ENCODE measurements around the gene AHDC1.
"Not testable (repeated sequence)": the region's sequence is repeated elsewhere in the genome, so short reads cannot be mapped to it uniquely, and the experiment has no call there.

Gene AHDC1

GRCh38 chr1:27632387-27633297, 28.7 kb upstream of the AHDC1 start:
- DNase-seq, result peak; percentile 49

DNA sequence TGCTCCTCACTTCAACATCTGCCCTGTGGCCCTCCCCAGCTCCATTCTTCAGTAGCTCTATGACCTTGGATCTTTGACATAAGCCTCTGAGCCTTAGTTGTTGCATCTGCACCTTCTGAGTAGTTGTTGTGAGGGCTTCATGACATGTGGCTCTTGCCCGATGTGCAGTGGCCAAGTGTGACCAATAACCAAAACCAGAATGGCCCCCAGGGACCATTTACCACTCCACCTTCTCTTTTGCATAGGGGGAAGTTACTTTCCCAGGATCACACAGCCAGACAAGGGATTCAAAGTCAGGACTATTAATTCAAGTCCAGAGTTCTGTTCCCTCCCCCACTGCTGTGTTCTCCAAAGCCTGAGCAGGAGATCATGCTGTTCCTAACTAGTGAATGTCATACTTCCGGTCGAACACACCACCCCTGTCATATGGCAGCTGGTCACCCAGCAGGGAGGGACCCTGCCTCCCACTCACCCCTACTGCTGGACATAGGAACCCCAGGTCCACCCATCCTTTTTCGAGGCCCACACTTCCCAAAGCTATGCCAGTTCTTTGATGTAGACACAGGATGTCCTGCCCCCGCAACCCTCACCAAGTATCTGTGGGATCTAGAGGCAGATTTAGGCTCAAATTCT, 27.0 kb upstream of the AHDC1 start:
- no peak for DNase-seq

DNA sequence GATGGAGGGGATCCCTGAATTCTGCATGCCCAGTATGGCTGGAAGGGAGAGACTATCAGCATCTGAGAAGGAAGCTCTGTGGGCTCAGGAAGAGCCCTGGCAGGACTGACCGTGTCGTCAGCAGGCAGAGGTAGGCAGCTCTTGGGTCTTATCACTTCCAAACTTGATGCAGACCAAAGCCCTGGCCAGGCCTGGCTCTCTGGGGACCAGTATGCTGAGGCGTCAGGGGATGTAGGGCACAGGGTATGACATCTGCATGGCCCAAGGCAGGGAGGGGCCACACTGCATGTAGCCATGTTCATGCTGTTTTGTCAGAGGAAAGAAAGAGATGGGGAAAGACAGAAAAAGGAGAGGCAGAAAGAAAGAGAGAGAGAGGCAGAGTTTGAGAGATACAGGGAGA, 24.8 kb upstream of the AHDC1 start:
- DNase-seq, result no peak

GRCh38 chr1:27627733-27628132, 23.8 kb upstream of the AHDC1 start:
- DNase-seq, result not testable (repeated sequence)

DNA sequence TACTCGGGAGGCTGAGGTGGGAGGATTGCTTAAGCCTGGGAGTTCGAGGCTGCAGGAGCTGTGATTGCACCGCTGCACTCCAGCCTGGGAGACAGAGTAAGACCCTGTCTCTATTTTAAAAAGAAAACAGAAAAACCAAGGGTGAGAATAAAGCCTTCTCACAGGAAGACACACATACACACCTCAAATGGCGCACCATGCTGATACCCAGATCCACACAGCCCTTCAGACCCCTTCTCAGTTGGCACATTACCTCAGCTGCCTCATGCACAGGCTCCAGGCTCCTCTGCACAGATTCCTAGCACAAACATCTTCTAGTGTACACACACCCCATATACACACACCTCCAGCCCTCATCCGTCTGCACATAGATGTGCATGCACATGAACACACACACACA, 23.1 kb upstream of the AHDC1 start:
- DNase-seq, result no peak

DNA sequence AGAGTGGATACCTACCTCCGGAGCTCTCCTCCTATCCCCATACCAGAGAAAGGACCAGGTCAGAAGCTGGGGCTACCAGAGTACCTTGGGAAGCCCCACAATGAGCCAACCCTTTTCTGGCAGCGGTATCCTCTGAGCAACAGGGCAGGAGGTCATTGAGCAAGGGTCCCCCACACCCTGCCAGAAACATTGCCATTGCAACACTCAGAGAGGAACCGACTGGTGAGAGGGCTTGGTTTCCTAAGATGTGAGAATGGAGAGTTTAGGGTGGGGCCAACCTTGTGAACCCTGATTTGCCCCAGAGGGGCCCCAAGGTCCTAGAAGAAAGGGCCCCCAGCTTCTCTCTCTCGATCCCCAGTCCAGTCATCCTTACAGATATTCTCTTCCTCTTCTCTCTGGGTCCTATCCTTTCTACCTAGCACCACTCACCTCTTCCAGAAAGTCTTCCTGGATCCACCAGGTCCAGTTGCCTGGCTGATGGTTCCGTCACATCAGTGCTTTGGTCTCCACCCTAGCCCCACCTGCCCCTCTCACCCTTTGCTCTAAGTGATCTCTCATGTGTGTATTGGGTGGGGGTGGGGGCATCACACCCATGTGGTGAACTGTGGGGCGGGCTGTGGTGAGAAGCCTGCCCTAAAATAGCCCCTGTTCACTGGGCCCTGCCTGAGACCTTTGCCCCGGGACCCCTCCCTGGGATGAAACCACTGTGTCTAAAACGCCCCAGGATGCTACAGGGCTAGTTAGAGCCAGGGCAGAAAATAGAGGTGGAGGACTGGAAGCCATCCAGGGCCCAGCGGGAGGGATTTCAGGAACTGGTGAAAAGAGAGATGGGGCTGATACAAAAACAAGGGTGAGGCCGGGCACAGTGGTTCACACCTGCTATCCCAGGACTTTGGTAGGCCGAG, 22.3 kb upstream of the AHDC1 start:
- peak; percentile 33 for DNase-seq

DNA sequence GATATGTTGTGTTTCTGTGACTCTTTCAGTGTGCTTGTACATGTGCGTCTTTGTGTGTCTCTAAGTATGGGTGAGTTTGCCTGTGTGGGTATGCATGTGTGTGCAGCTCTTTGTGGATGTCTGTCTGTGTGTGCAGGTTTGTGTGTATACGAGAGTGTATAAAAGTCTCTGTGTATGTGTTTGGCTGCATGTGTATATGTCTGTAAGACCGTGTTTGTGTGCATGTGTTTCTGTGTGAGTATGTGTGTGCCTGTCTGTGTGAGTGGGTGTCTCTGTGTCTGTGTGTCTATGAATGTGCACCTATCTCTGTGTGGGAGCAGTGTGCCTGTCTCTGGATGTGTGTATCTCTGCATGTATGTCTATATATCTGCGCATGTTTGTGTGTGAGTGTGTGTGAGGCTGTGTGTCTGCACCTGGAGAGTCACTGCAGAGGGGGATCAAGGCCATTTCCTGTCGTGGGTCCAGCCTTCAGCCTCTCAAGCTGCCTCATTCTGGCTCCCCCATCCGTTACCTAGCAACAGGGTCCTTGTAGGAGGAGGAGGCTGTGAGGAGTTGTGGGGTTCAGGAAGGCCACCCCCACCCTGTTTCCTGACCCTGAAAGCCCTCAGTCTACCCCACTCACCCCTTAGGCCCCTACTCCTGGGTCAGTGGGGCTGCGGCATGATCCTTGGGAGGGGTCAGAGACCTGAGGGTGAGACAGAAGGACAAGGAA, 20.7 kb upstream of the AHDC1 start:
- DNase-seq, result no peak

- no peak for DNase-seq
Measured at GRCh38 chr1:27623327-27624212, 19.6 kb upstream of the AHDC1 start.

- DNase-seq, result no peak
Measured at GRCh38 chr1:27622828-27623227, 18.9 kb upstream of the AHDC1 start.

GRCh38 chr1:27621051-27621920, 17.3 kb upstream of the AHDC1 start:
- no peak for DNase-seq

DNA sequence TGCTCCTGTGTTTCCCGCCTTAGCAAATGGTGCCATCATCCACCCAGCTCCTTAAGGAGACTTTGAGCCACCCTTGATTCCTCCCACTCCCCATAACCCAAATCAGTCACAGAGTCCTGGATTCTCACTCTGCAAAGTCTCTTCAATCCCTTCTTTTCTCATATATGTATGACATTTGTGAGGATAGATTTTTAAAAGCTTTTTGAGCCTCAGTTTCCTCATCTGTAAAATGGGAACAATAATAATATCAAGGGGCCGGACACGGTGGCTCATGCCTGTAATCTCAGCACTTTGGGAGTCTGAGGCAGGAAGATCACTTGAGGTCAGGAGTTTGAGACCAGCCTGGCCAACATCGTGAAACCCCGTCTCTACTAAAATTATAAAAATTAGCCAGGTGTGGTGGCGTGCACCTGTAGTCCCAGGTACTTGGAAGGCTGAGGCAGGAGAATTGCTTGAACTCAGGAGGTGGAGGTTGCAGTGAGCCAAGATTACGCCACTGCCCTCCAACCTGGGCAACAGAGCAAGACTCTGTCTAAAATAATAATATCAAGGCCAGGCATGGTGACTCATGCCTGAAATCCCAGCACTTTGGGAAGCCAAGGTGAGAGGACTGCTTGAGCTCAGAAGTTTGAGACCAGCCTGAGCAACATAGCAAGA, 16.0 kb upstream of the AHDC1 start:
- DNase-seq, result not testable (repeated sequence)

GRCh38 chr1:27618341-27619082, 14.6 kb upstream of the AHDC1 start:
- peak; percentile 75 for DNase-seq

DNA sequence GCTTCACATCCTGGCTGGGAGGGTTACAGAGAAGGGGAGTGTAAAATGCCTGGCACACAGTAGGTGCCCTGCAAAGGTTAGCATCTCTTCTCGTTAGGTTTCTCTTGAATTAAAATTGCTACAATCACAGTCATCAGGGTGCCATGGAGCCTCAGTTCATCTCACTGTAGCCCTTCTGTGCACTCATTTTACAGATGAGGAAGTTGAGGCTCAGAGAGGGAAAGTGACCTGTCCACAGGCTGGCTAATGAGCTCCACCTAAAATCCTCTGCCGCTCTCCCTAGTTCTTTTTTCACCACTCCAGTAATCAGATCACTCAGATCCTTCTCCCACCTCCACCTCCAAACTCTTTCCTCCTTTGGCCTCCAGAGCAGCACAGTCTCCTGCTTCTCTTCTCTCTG, 13.5 kb upstream of the AHDC1 start:
- DNase-seq, result no peak

DNA sequence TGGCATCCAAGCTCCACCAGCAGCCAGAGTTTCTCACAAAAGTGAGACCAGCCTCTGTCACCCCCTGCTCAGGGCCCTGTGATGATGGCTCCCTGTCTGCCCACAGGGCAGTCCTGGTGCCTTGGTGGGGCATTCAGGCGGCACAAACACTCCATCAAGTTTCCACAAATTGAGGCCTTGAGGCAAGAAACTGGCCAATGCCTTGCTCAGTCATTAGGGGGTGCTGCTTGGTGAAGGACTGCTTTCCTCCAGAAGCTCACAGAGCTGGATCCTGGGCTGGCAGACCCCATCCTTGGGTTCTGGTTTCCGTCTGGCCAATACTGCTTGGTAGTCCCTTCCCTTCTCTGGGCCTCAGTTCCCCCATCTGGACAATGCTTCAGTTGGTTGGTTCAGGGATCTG, 12.5 kb upstream of the AHDC1 start:
- DNase-seq, result no peak

- no peak for DNase-seq
Measured at GRCh38 chr1:27615346-27616192, 11.6 kb upstream of the AHDC1 start.

DNA sequence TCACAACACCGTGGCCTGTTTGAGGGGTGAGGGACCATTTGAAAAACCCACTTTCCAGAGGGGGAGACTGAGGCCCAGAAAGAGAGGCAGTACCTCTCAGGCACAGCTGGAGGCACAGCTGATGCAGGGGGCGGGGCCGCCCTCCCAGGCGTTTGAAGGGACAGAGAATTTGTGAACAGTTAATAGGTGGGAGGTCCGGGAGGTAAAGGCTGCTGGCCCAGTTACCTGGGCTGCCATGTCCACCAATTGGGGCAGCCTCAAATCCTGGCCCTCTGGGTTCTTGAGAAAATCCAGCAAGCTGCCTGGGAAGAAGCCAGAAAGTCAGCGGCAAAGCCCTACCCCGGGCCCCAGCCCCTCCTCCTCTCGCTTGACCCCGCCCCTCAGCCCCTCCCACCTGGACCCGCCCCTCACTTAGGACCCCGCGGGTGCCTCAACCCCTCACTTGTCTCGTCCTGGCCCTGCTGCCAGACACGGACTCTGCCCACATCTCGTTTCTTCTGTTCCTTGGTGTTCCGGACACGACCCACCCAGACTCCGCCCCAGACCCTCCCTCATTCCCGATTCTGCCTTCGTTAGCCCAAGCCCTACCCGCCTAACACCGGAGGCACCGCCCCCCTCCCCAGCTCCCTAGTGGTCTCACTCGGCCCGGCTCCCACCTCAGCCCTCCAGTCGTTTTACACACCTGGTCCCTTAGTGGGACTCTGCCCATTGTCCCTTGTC, 10.8 kb upstream of the AHDC1 start:
- no peak for DNase-seq

- no peak for DNase-seq
Measured at GRCh38 chr1:27614043-27614624, 10.2 kb upstream of the AHDC1 start.
